Calu3 (cell line): Measurements from ENCODE around the gene MYADML2. TPM values are rescaled to one million over a fixed set of nuclear protein-coding genes. Genes with fewer than 3 reads are reported as not detected.
"Not testable (repeated sequence)": the region's sequence is repeated elsewhere in the genome, so short reads cannot be mapped to it uniquely, and the experiment has no call there.

Source experiments
- BruUV-seq: library from RNA; stranded (reverse); fragments of 400-500 nt; replicated peaks from 2 replicates; lab custom pipeline; 2021; lab: Mats Ljungman, UMichigan
- CTCF ChIA-PET: fragments of 300-600 bp; sonication (Branson Sonifier 250); formaldehyde crosslinking; loops from one replicate; lab custom pipeline; 2022; ENCODE audit warnings: antibody characterized with exemption; lab: Charles Lee
- DNase-seq: peaks from one replicate; pipeline ENCODE4 v3.0.0; 2022
- H3K27ac Mint-ChIP-seq: one replicate; pipeline ENCODE4 v1.8.0; 2022; ENCODE audit warnings: mixed read lengths; ENCODE audit not compliant: unreplicated experiment
- H3K27me3 Mint-ChIP-seq: one replicate; pipeline ENCODE4 v1.8.0; 2022; ENCODE audit warnings: mixed read lengths; ENCODE audit not compliant: unreplicated experiment
- H3K36me3 Mint-ChIP-seq: one replicate; pipeline ENCODE4 v1.8.0; 2022; ENCODE audit warnings: mild to moderate bottlenecking, moderate library complexity, mixed read lengths; ENCODE audit not compliant: insufficient read depth, unreplicated experiment
- H3K4me1 Mint-ChIP-seq: one replicate; pipeline ENCODE4 v1.8.0; 2022; ENCODE audit warnings: mild to moderate bottlenecking, low read depth, mixed read lengths; ENCODE audit not compliant: unreplicated experiment
- H3K4me3 Mint-ChIP-seq: one replicate; pipeline ENCODE4 v1.8.0; 2022; ENCODE audit warnings: mild to moderate bottlenecking, low read depth, moderate library complexity, mixed read lengths; ENCODE audit not compliant: unreplicated experiment
- H3K9me3 Mint-ChIP-seq: one replicate; pipeline ENCODE4 v1.8.0; 2022; ENCODE audit warnings: low read depth, mixed read lengths; ENCODE audit not compliant: unreplicated experiment
- CTCF ChIP-seq: fragments of 200-600 bp; IDR thresholded peaks from one replicate; pipeline ENCODE4 v1.8.0; 2022; ENCODE audit warnings: antibody characterized with exemption; ENCODE audit not compliant: unreplicated experiment
- intact Hi-C: fragments of 100-400 bp; cut with micrococcal nuclease; formaldehyde crosslinking; loops from one replicate; pipeline ENCODE4 v1.10.0; 2022; ENCODE audit not compliant: unreplicated experiment
- total RNA-seq: library from RNA; stranded (reverse); gene quantifications from 2 replicates; pipeline ENCODE4 v1.2.3, GENCODE V29; 2022

MYADML2 gene
- total RNA-seq, 1 experiment from 2014 or later, result not detected

DNA sequence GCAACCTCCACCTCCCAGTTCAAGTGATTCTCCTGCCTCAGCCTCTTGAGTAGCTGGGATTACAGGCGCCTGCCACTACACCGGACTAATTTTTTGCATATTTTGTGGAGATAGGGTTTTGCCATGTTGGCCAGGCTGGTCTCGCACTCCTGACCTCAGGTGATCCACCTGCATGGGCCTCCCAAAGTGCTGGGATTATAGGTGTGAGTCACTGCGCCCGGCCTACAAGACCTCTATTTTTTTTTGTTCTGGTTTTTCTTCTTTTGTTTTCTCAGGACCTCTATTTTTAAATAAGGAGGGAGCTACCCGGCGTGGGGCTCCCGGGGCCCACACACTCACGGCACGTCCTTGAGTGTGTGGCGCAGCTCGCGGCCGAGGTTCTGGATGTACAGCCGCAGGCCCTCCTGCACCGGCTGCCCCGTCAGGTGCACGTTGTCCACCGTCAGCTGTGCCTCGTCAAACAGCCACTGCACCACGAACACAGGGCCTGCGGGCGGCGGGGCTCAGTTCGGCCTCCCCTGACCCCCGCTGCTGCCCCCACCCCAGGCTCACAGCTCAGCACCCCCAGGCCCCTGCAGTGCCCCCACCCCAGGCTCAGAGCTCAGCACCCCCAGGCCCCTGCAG is 8.1 kb upstream of the MYADML2 start:
- intact Hi-C loops, result loop anchor here (2.0 kb wide), 1 partner anchor 68 kb away; the partner anchor contains the start of genes CENPX and LRRC45
- TF ChIP-seq CTCF, result no peak
- H3K27me3 Mint-ChIP-seq, result peaks cover 51% of the 10 kb centered on the region
- no peak overlapping the region for H3K27ac Mint-ChIP-seq
- DNase-seq, result no peak
- BruUV-seq, result no TSS peak
- no peaks in the 10 kb centered on the region for H3K36me3 Mint-ChIP-seq
- no peaks in the 10 kb centered on the region for H3K9me3 Mint-ChIP-seq
- H3K4me3 Mint-ChIP-seq, result no peak overlapping the region
- no peaks in the 10 kb centered on the region for H3K4me1 Mint-ChIP-seq
- CTCF ChIA-PET, result interaction anchor here (0.7 to 1.2 kb wide), 3 partner anchors 14 to 67 kb away, joined by 3 to 5 read pairs (median 3); partner anchors contain the start of genes CENPX and LRRC45

- no peaks in the 10 kb centered on the region for H3K4me1 Mint-ChIP-seq
- CTCF ChIA-PET, result interaction anchor here (0.6 to 1.2 kb wide), 4 partner anchors 9 to 602 kb away, joined by 3 to 5 read pairs (median 3); partner anchors contain the start of genes CENPX and LRRC45
- H3K27me3 Mint-ChIP-seq, result peaks cover 50% of the 10 kb centered on the region
- no peak overlapping the region for H3K4me3 Mint-ChIP-seq
- no peaks in the 10 kb centered on the region for H3K36me3 Mint-ChIP-seq
- BruUV-seq, result no TSS peak
- no peaks in the 10 kb centered on the region for H3K9me3 Mint-ChIP-seq
- no peak for DNase-seq
- intact Hi-C loops, result loop anchor here (2.0 kb wide), 1 partner anchor 68 kb away; the partner anchor contains the start of genes CENPX and LRRC45
- no peak overlapping the region for H3K27ac Mint-ChIP-seq
- no peak for TF ChIP-seq CTCF
Observed at GRCh38 chr17:81954131-81955057, 7.4 kb upstream of the MYADML2 start.

- intact Hi-C loops, DNase-seq, BruUV-seq, H3K9me3 Mint-ChIP-seq, H3K36me3 Mint-ChIP-seq, H3K27ac Mint-ChIP-seq, H3K4me3 Mint-ChIP-seq, H3K4me1 Mint-ChIP-seq: not testable (repeated sequence)
- CTCF ChIA-PET, result interaction anchor here (0.7 kb wide), 1 partner anchor 601 kb away, joined by 3 read pairs; no protein-coding TSS in a partner anchor
- peaks cover 40% of the 10 kb centered on the region for H3K27me3 Mint-ChIP-seq
Observed at GRCh38 chr17:81953443-81953842, 6.4 kb upstream of the MYADML2 start.

DNA sequence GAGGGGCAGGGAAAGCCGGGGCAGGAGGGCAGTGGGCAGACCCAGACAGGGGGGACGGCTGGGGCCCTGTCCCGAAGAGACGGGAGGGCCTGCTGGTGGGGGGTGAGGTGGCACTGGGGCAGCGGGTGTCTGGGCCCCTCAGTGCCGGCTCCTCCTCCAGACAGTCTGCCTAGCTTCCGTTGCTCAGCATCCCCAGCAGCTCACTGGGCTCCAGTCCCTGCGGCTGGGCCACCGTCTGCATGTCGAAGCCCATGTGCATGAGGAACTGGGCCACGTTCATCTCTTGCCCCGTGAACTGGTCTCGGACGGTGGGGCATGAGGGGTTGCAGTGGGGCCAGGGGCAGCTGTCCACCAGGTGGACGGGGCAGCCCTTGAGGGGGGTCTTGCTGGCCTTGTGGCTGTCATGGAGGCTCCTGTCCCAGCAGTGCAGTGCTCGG is 5.8 kb upstream of the MYADML2 start:
- H3K4me1 Mint-ChIP-seq, result no peaks in the 10 kb centered on the region
- no peak overlapping the region for H3K4me3 Mint-ChIP-seq
- peaks cover 34% of the 10 kb centered on the region for H3K27me3 Mint-ChIP-seq
- TF ChIP-seq CTCF, result no peak
- H3K36me3 Mint-ChIP-seq, result no peaks in the 10 kb centered on the region
- intact Hi-C loops, result no loop called here
- no peaks in the 10 kb centered on the region for H3K9me3 Mint-ChIP-seq
- CTCF ChIA-PET, result no interaction called here
- no TSS peak for BruUV-seq
- no peak for DNase-seq
- no peak overlapping the region for H3K27ac Mint-ChIP-seq
